HG03196 (cell line): Measurements from ENCODE around the gene ARHGEF2.

Experiments
- ATAC-seq: cut with Tn5 transposase; IDR thresholded peaks from one replicate; pipeline ENCODE4 v1.9.1; 2021; ENCODE audit not compliant: unreplicated experiment

ARHGEF2 gene

GRCh38 chr1:155913969-155914757 is 64.2 kb downstream of the ARHGEF2 start:
- no peak for ATAC-seq

DNA sequence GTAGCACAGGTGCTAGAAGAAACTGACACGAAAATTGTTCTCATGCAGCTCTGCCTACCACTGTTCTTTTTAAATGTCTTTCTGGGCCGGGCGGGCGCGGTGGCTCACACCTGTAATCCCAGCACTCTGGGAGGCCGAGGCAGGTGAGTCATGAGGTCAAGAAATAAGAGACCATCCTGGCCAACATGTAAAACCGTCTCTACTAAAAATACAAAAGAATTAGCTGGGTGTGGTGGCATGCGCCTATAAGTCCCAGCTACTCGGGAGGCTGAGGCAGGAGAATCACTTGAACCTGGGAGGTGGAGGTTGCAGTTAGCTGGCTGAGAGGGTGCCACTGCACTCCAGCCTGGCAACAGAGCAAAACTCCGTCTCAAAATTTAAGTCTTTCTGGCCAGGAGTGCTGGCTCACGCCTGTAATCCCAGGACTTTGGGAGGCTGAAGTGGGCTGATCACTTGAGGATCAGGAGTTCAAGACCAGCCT is 66.3 kb downstream of the ARHGEF2 start:
- no peak for ATAC-seq

DNA sequence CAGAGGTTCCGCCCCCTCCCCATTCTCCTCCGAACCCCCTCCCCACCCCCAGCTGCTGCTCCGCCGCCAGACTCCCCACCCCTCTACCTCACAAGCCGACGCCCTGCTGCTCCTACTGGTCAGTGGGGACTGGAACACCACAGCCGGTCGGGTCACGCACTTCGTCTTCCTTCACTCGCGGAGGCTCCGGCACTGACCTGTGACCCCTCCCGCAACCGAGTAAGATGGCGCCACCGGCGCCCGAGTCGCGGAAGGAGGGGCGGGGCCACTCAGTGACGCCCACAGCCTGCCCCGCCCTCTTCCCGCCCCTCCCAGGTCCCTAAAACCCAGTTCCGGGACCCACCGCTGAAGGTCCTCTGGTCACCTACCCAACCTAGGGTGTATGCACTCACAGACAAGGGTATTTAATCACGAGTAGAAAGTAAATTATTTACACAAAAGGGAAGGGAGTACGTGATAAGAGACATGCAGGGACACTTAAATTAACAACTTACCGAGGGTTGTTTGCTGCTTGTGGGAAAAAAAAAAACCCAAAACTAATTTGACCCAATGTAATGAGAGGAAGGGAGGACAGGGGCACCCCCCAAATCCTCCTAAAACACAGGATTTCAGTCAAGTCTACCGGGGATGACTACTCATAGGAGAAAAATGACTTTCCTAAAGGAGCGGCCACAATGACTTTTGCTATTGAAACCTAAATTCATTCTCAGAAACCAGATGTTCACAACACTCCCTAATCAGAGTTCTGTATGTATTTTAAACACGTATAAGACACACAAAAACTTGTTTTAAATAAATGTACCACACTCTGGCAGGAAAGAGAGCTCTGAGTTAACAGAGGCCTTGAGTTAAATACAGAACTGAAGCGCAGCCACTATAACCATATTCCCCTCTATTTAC is 66.9 kb downstream of the ARHGEF2 start, which contains the start of gene RIT1:
Gene RIT1 (minus strand): TSS at position 194 of the 900 bp plus-strand sequence. CDS start 588 bp downstream, outside the sequence.
- ATAC-seq, result peak; percentile 76

DNA sequence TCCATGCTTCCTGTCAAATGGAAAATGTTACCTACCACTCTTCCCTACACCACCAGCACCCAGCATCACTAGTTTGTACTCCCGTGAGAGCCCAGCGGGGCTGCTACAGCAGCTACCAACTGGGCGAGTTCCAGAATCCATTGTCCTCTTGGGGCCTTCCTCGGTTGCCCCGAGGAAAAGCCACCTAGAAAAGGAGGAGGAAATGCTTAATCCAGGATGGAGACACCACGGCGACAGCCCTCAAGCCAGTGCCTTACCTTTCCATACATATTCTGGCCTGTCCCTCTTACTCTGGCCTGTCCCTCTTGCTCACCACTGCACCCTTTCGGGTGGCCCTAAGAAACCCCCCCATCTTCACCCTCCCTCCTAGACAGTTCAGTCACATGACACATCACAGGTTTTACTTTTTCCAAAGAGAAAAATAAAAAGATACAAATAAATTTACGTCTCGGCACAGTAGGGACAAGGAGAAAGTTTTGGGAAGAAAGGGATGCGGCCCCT is 67.7 kb downstream of the ARHGEF2 start:
- no peak for ATAC-seq

- ATAC-seq, result no peak
Measured at GRCh38 chr1:155909894-155910293, 68.5 kb downstream of the ARHGEF2 start.

DNA sequence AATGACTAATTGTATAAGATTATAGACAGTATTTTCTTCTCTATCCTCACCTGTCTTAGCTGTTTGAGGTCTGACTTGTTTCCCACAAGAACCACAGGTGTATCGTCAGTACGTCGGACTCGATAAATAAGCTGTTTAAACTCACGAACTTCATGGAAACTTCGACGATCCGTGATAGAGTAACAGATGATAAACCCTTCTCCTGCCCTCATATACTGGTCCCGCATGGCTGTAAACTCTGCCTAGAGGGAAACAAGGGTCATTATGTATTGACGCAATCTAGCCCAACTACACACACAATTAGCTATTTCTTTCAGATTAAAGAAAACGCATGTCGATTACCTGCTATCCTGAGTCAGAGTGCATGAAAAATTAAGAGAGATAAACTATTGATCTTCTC is 74.1 kb downstream of the ARHGEF2 start:
- ATAC-seq, result no peak

- no peak for ATAC-seq
Measured at GRCh38 chr1:155900161-155900560, 78.2 kb downstream of the ARHGEF2 start.

DNA sequence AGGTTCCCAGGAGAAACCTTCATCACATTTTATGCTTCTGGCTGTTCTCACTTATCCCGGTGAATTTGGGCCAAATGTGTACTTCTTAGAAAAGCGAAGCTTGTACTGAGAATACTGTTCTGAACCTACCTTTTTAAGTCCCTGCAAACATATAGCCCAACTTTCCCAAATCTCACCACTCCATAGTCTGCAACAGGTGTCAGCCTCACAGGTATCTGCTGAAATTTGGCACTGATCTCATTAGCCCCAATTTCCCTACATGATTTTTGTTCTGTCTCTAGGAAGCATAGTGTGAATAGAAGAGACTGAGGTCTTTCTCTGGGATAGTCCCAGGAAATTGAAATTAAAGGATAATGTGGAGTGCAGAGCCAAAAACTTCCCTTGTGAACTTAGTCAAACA is 78.7 kb downstream of the ARHGEF2 start:
- no peak for ATAC-seq

DNA sequence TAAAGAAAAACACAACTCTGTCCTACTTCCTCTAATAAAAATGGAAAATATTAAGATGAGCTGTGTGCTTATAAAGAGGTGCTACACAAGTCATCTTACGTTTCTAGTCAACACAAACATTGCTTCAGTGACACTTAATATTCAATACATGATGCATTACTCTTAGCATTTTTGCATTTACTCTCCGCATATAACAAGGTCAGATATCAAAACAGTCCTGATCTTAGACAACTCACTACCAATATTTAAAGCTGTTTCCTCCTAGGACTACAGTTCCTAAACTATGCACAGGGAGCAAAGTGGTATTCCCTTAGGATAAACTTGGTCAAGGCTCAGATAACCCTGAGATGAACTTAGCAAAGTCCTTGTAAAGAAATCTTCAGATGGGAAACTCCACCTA is 79.5 kb downstream of the ARHGEF2 start:
- no peak for ATAC-seq

DNA sequence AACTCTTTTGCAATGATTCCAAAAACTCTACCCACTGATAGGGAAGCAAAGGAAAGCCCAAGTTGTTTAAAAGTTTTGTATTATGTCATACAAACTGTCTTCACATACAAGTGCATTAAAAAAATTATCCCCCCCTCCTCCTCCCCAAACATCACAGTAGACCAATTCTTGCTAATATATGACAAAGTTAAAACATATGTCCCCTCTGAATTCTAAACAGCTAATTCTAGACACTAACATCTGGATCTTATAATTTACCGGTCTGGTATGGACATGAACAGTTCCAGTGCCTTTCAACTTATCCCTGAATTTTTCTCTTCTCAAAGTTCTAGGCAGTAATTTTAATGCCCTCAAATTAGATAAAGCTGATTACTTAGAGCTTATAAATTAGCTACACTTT is 80.6 kb downstream of the ARHGEF2 start:
- no peak for ATAC-seq
